HG02973 (cell line): ENCODE results near the gene GLI1.
A peak's percentile ranks its signal among the peaks of the same experiment; 100 is the strongest.

ENCODE experiments used
- ATAC-seq: cut with Tn5 transposase; IDR thresholded peaks from one replicate; pipeline ENCODE4 v1.9.1; 2021; ENCODE audit warnings: moderate library complexity; ENCODE audit not compliant: unreplicated experiment

GLI1 gene

GRCh38 chr12:57460841-57461275 lies 1.3 kb downstream of the GLI1 start:
- ATAC-seq: no peak

GRCh38 chr12:57461276-57461916 lies 1.8 kb downstream of the GLI1 start:
- ATAC-seq: no peak

GRCh38 chr12:57461917-57462250 lies 2.3 kb downstream of the GLI1 start:
- no peak for ATAC-seq

GRCh38 chr12:57462251-57462911 lies 2.8 kb downstream of the GLI1 start:
- ATAC-seq: peak; percentile 61

GRCh38 chr12:57462912-57463253 lies 3.3 kb downstream of the GLI1 start:
- no peak for ATAC-seq

GRCh38 chr12:57464569-57464968 lies 5.0 kb downstream of the GLI1 start:
- no peak for ATAC-seq

GRCh38 chr12:57465030-57465746 lies 5.6 kb downstream of the GLI1 start:
- no peak for ATAC-seq

- ATAC-seq: no peak
Measured at GRCh38 chr12:57465747-57466505, 6.3 kb downstream of the GLI1 start.

- ATAC-seq: no peak
Measured at GRCh38 chr12:57467212-57467874, 7.8 kb downstream of the GLI1 start.

GRCh38 chr12:57467915-57468314 lies 8.3 kb downstream of the GLI1 start:
- ATAC-seq: no peak

GRCh38 chr12:57469296-57470164 lies 9.9 kb downstream of the GLI1 start:
- ATAC-seq: no peak

- ATAC-seq: no peak
Measured at GRCh38 chr12:57470286-57470969, 10.8 kb downstream of the GLI1 start.

GRCh38 chr12:57470970-57471656 lies 11.5 kb downstream of the GLI1 start:
- no peak for ATAC-seq

- no peak for ATAC-seq
Measured at GRCh38 chr12:57471661-57472060, 12.1 kb downstream of the GLI1 start.

- ATAC-seq: no peak
Measured at GRCh38 chr12:57472391-57472790, 12.8 kb downstream of the GLI1 start.

- no peak for ATAC-seq
Measured at GRCh38 chr12:57473392-57473791, 13.8 kb downstream of the GLI1 start.

- no peak for ATAC-seq
Measured at GRCh38 chr12:57473886-57474285, 14.3 kb downstream of the GLI1 start.

- no peak for ATAC-seq
Measured at GRCh38 chr12:57474430-57474829, 14.8 kb downstream of the GLI1 start.

GRCh38 chr12:57474862-57475261 lies 15.3 kb downstream of the GLI1 start:
- ATAC-seq: no peak
